ENCODE measurements around the gene ZRANB1.

ZRANB1 gene

GRCh38 chr10:124923684-124924083 lies 18.2 kb upstream of the ZRANB1 start:
- no peak for DNase-seq

- DNase-seq: no peak
Observed at GRCh38 chr10:124926548-124926947, 15.4 kb upstream of the ZRANB1 start.

GRCh38 chr10:124928087-124928486 lies 13.8 kb upstream of the ZRANB1 start:
- no peak for DNase-seq

- DNase-seq: no peak
Observed at GRCh38 chr10:124928545-124928944, 13.4 kb upstream of the ZRANB1 start.

- no peak for DNase-seq
Observed at GRCh38 chr10:124935946-124936345, 6.0 kb upstream of the ZRANB1 start.

GRCh38 chr10:124936813-124937212 lies 5.1 kb upstream of the ZRANB1 start:
- DNase-seq: no peak

- no peak for DNase-seq
Observed at GRCh38 chr10:124939290-124939689, 2.6 kb upstream of the ZRANB1 start.

- no peak for DNase-seq
Observed at GRCh38 chr10:124942317-124943169, 620 bp downstream of the ZRANB1 start.

- no peak for DNase-seq
Observed at GRCh38 chr10:124943301-124944092, 1.6 kb downstream of the ZRANB1 start.

GRCh38 chr10:124944982-124945381 lies 3.1 kb downstream of the ZRANB1 start:
- DNase-seq: no peak

GRCh38 chr10:124946945-124947344 lies 5.0 kb downstream of the ZRANB1 start:
- no peak for DNase-seq

GRCh38 chr10:124949543-124949942 lies 7.6 kb downstream of the ZRANB1 start:
- DNase-seq: no peak

- no peak for DNase-seq
Observed at GRCh38 chr10:124952123-124952522, 10.2 kb downstream of the ZRANB1 start.

GRCh38 chr10:124953421-124953820 lies 11.5 kb downstream of the ZRANB1 start:
- DNase-seq: no peak

- no peak for DNase-seq
Observed at GRCh38 chr10:124955243-124955642, 13.3 kb downstream of the ZRANB1 start.

- DNase-seq: no peak
Observed at GRCh38 chr10:124955868-124956267, 13.9 kb downstream of the ZRANB1 start.

GRCh38 chr10:124956764-124957163 lies 14.8 kb downstream of the ZRANB1 start:
- DNase-seq: no peak

GRCh38 chr10:124957404-124957947 lies 15.6 kb downstream of the ZRANB1 start:
- no peak for DNase-seq

- no peak for DNase-seq
Observed at GRCh38 chr10:124959564-124959963, 17.6 kb downstream of the ZRANB1 start.

- no peak for DNase-seq
Observed at GRCh38 chr10:124961248-124961570, 19.3 kb downstream of the ZRANB1 start.

GRCh38 chr10:124962421-124962820 lies 20.5 kb downstream of the ZRANB1 start:
- DNase-seq: no peak

- DNase-seq: no peak
Observed at GRCh38 chr10:124963866-124964720, 22.2 kb downstream of the ZRANB1 start.

- no peak for DNase-seq
Observed at GRCh38 chr10:124966008-124966407, 24.1 kb downstream of the ZRANB1 start.

Data from activated effector memory CD4-positive, alpha-beta T cell treated with Interleukin-2 at 50 U/mL for 16 hours (primary cell).